MCF 10A (cell line): ENCODE results near the gene NAA40. TPM values are rescaled to one million over a fixed set of nuclear protein-coding genes. Genes with fewer than 3 reads are reported as not detected.
A peak's percentile ranks its signal among the peaks of the same experiment; 100 is the strongest.

Experiments used
- BruUV-seq: library from RNA; stranded (reverse); fragments of 400-500 nt; replicated peaks from 2 replicates; lab custom pipeline; 2021; lab: Mats Ljungman, UMichigan
- CTCF ChIA-PET: fragments of 300-600 bp; sonication (Branson Sonifier 250); formaldehyde crosslinking; extraction: SDS; loops from one replicate; lab custom pipeline; 2021; ENCODE audit warnings: antibody characterized with exemption, inconsistent platforms; lab: Yijun Ruan, JAX
- POLR2A ChIA-PET: fragments of 300-600, 350-650 bp; sonication (Branson Sonifier 250); formaldehyde crosslinking; extraction: SDS; loops from one replicate; lab custom pipeline; 2020; ENCODE audit warnings: antibody characterized with exemption, inconsistent platforms; lab: Yijun Ruan, JAX
- DNase-seq: peaks from one replicate; pipeline ENCODE4 v3.0.0-alpha.2; 2018; ENCODE audit not compliant: unreplicated experiment
- H3K27ac Mint-ChIP-seq: one replicate; pipeline ENCODE4 v1.8.0; 2022; ENCODE audit warnings: mild to moderate bottlenecking, low read depth, mixed read lengths; ENCODE audit not compliant: unreplicated experiment
- H3K27me3 Mint-ChIP-seq: one replicate; pipeline ENCODE4 v1.8.0; 2022; ENCODE audit warnings: mixed read lengths; ENCODE audit not compliant: insufficient read depth, unreplicated experiment
- H3K36me3 Mint-ChIP-seq: one replicate; pipeline ENCODE4 v1.8.0; 2022; ENCODE audit warnings: mild to moderate bottlenecking, moderate library complexity, mixed read lengths; ENCODE audit not compliant: insufficient read depth, unreplicated experiment
- H3K4me1 Mint-ChIP-seq: one replicate; pipeline ENCODE4 v1.8.0; 2022; ENCODE audit warnings: mixed read lengths; ENCODE audit not compliant: insufficient read depth, unreplicated experiment
- H3K4me3 Mint-ChIP-seq: one replicate; pipeline ENCODE4 v1.8.0; 2022; ENCODE audit warnings: mild to moderate bottlenecking, moderate library complexity, mixed read lengths; ENCODE audit not compliant: unreplicated experiment
- H3K9me3 Mint-ChIP-seq: one replicate; pipeline ENCODE4 v1.8.0; 2022; ENCODE audit warnings: mixed read lengths; ENCODE audit not compliant: unreplicated experiment
- CTCF ChIP-seq: fragments of 200-600 bp; IDR thresholded peaks from one replicate; pipeline ENCODE4 v1.8.0; 2022; ENCODE audit warnings: antibody characterized with exemption, mild to moderate bottlenecking; ENCODE audit not compliant: unreplicated experiment
- intact Hi-C: fragments of 100-400 bp; cut with micrococcal nuclease; formaldehyde crosslinking; loops from 2 replicates; pipeline ENCODE4 v1.14.1; 2022
- total RNA-seq: library from RNA; stranded (reverse); gene quantifications from 2 replicates; pipeline ENCODE4 v1.2.3, GENCODE V29; 2022

The NAA40 gene
- total RNA-seq, 1 experiment from 2014 or later: 11.7 TPM

GRCh38 chr11:63997801-63998337 is 59.1 kb downstream of the NAA40 start:
- Mint-ChIP-seq H3K4me3 (no peak overlapping the region), H3K27ac (peak overlapping the region; percentile 59), H3K36me3 (peaks cover 48% of the 10 kb centered on the region), H3K9me3 (no peaks in the 10 kb centered on the region), H3K27me3 (no peaks in the 10 kb centered on the region), H3K4me1 (peaks cover 10% of the 10 kb centered on the region)
- POLR2A ChIA-PET: interaction anchor here (1.0 to 1.6 kb wide), 2 partner anchors 9 to 10 kb away, joined by 3 to 4 read pairs; no protein-coding TSS in a partner anchor
- intact Hi-C loops: no loop called here
- CTCF ChIA-PET: interaction anchor here (0.7 kb wide), 1 partner anchor 1218 kb away, joined by 5 read pairs; no protein-coding TSS in a partner anchor
- no TSS peak for BruUV-seq
- no peak for DNase-seq
- TF ChIP-seq CTCF: no peak

GRCh38 chr11:63998558-63999348 is 60.0 kb downstream of the NAA40 start:
- intact Hi-C loops: no loop called here
- ChIA-PET POLR2A (interaction anchor here (1.6 kb wide), 1 partner anchor 11 kb away, joined by 4 read pairs; no protein-coding TSS in a partner anchor), CTCF (interaction anchor here (0.5 to 0.7 kb wide), 3 partner anchors 81 to 1219 kb away, joined by 3 to 5 read pairs (median 3); no protein-coding TSS in a partner anchor)
- Mint-ChIP-seq H3K9me3 (no peaks in the 10 kb centered on the region), H3K36me3 (peaks cover 43% of the 10 kb centered on the region), H3K27ac (no peak overlapping the region), H3K4me1 (peaks cover 2% of the 10 kb centered on the region), H3K4me3 (no peak overlapping the region), H3K27me3 (no peaks in the 10 kb centered on the region)
- BruUV-seq: no TSS peak
- no peak for TF ChIP-seq CTCF
- DNase-seq: no peak

GRCh38 chr11:63999349-64000025 is 60.7 kb downstream of the NAA40 start:
- Mint-ChIP-seq H3K27me3 (no peaks in the 10 kb centered on the region), H3K27ac (no peak overlapping the region), H3K9me3 (no peaks in the 10 kb centered on the region), H3K4me3 (no peak overlapping the region), H3K36me3 (peaks cover 38% of the 10 kb centered on the region), H3K4me1 (no peaks in the 10 kb centered on the region)
- POLR2A ChIA-PET: interaction anchor here (1.6 kb wide), 1 partner anchor 12 kb away, joined by 4 read pairs; no protein-coding TSS in a partner anchor
- CTCF ChIA-PET: interaction anchor here (0.7 kb wide), 2 partner anchors 150 to 162 kb away, joined by 3 to 4 read pairs; no protein-coding TSS in a partner anchor
- no TSS peak for BruUV-seq
- intact Hi-C loops: loop anchor here (1.0 kb wide), 1 partner anchor 147 kb away; no protein-coding TSS in a partner anchor
- DNase-seq: no peak
- no peak for TF ChIP-seq CTCF
